ENCODE measurements around the gene MGAT3. TPM values are rescaled to one million over a fixed set of nuclear protein-coding genes. Genes with fewer than 3 reads are reported as not detected.

MGAT3 gene
- total RNA-seq, 1 donor = not detected

DNA sequence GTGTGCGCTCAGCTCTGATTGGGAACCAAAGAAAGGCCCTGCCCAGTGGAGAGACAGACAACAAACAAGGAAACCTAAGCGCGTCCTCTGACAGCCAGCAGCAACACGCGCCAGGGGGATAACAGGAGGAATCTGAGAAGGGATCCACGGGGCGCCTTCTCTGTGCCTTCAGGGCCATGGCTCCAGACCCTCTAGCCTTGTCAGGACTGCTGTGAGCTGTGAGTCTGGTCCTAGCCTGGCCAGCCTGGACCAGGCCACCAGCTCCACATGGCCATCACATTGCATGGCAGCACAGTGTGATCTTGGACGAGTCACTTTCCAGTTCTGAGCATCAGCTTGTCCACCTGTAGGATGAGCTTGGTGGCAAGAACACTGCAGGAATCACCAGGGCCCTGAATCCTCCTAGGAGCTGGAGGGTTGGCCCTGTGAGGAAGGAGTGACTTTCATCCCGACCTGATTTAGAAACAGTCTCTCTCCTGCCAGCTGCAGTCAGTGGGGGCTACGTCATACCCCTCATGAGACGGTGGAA lies 11.8 kb upstream of the MGAT3 start:
- Histone ChIP-seq H3K27me3 (ENCODE audit: insufficient read depth, low read length) (no peaks in the 10 kb centered on the region), H3K4me2 (ENCODE audit: insufficient read depth, low read length) (no peak overlapping the region), H3K79me2 (ENCODE audit: insufficient read depth, low read length) (no peaks in the 10 kb centered on the region), H3K4me1 (ENCODE audit: insufficient read depth, low read length) (no peaks in the 10 kb centered on the region), H4K20me1 (ENCODE audit: insufficient read depth, low read length) (no peaks in the 10 kb centered on the region), H3K27ac (ENCODE audit: low read depth, low read length) (no peak overlapping the region), H3K9me3 (ENCODE audit: low read depth, low read length) (no peaks in the 10 kb centered on the region), H2AFZ (ENCODE audit: low read length) (no peak overlapping the region), H3K4me3 (ENCODE audit: insufficient read depth, low read length) (no peak overlapping the region), H3K36me3 (ENCODE audit: insufficient read depth, low read length) (no peaks in the 10 kb centered on the region)
- DNase-seq (ENCODE audit: insufficient read length, low spot score, missing footprints) = peak; percentile 80
- TF ChIP-seq, protein P1, sequence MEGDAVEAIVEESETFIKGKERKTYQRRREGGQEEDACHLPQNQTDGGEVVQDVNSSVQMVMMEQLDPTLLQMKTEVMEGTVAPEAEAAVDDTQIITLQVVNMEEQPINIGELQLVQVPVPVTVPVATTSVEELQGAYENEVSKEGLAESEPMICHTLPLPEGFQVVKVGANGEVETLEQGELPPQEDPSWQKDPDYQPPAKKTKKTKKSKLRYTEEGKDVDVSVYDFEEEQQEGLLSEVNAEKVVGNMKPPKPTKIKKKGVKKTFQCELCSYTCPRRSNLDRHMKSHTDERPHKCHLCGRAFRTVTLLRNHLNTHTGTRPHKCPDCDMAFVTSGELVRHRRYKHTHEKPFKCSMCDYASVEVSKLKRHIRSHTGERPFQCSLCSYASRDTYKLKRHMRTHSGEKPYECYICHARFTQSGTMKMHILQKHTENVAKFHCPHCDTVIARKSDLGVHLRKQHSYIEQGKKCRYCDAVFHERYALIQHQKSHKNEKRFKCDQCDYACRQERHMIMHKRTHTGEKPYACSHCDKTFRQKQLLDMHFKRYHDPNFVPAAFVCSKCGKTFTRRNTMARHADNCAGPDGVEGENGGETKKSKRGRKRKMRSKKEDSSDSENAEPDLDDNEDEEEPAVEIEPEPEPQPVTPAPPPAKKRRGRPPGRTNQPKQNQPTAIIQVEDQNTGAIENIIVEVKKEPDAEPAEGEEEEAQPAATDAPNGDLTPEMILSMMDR (IDR thresholded peaks at IDR 0.05; ENCODE audit: extremely low read depth, low read depth, low read length) = no peak

DNA sequence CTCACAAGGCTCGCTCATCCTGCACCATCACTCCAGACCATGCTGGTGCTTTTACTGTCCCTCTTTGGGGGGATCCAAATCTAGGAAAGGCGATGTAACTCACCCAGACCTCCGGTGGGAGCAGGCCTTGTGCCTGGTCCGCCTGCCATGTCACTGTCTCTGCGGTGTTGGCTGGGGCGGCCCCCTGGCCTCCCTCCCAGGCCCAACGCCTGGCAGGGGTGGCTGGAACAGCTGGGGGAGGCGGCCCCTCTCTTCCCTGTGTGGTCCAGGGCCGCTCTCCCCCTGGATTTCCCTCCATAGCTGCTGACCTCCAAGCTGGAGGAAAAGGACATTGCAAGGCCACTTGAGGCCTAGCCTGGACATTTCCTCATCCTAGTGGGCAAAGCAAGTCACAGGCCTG lies 11.1 kb upstream of the MGAT3 start:
- Histone ChIP-seq H3K27ac (ENCODE audit: low read depth, low read length) (no peak overlapping the region), H3K9me3 (ENCODE audit: low read depth, low read length) (no peaks in the 10 kb centered on the region), H3K79me2 (ENCODE audit: insufficient read depth, low read length) (no peaks in the 10 kb centered on the region), H3K4me3 (ENCODE audit: insufficient read depth, low read length) (no peak overlapping the region), H2AFZ (ENCODE audit: low read length) (no peak overlapping the region), H4K20me1 (ENCODE audit: insufficient read depth, low read length) (no peaks in the 10 kb centered on the region), H3K4me2 (ENCODE audit: insufficient read depth, low read length) (no peak overlapping the region), H3K36me3 (ENCODE audit: insufficient read depth, low read length) (no peaks in the 10 kb centered on the region), H3K27me3 (ENCODE audit: insufficient read depth, low read length) (no peaks in the 10 kb centered on the region), H3K4me1 (ENCODE audit: insufficient read depth, low read length) (no peaks in the 10 kb centered on the region)
- no peak for DNase-seq (ENCODE audit: insufficient read length, low spot score, missing footprints)
- TF ChIP-seq, protein P1 (IDR thresholded peaks at IDR 0.05; ENCODE audit: extremely low read depth, low read depth, low read length) = no peak

DNA sequence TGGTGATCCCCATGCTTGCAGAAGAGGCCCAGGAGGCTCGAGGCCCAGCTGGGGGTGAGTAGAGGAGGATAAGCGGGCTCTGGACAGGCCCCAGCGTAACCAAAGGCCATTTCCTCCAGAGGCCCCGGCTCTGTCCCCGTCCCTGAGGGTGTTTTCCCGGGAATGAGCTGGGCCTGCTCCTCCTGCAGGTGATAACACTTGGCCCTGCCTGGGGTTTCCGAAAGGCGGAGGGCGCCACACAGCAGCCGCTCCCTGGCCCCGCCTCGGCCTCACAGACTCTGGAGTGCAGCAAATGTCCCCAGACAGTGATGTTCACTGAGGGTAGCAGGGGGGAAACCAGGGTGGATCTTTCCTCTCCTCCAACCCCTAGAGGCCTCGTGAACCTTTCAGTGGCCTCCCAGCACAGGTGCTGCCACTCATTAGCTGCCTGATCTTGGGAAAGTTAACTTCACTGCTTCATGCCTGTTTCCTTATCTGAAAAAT lies 10.5 kb upstream of the MGAT3 start:
- Histone ChIP-seq H3K4me2 (ENCODE audit: insufficient read depth, low read length) (no peak overlapping the region), H3K9me3 (ENCODE audit: low read depth, low read length) (no peaks in the 10 kb centered on the region), H3K79me2 (ENCODE audit: insufficient read depth, low read length) (no peaks in the 10 kb centered on the region), H2AFZ (ENCODE audit: low read length) (no peak overlapping the region), H3K4me3 (ENCODE audit: insufficient read depth, low read length) (no peak overlapping the region), H3K27me3 (ENCODE audit: insufficient read depth, low read length) (no peaks in the 10 kb centered on the region), H3K27ac (ENCODE audit: low read depth, low read length) (no peak overlapping the region), H3K4me1 (ENCODE audit: insufficient read depth, low read length) (no peaks in the 10 kb centered on the region), H4K20me1 (ENCODE audit: insufficient read depth, low read length) (no peaks in the 10 kb centered on the region), H3K36me3 (ENCODE audit: insufficient read depth, low read length) (no peaks in the 10 kb centered on the region)
- TF ChIP-seq, protein P1 (IDR thresholded peaks at IDR 0.05; ENCODE audit: extremely low read depth, low read depth, low read length) = no peak
- DNase-seq (ENCODE audit: insufficient read length, low spot score, missing footprints) = no peak

DNA sequence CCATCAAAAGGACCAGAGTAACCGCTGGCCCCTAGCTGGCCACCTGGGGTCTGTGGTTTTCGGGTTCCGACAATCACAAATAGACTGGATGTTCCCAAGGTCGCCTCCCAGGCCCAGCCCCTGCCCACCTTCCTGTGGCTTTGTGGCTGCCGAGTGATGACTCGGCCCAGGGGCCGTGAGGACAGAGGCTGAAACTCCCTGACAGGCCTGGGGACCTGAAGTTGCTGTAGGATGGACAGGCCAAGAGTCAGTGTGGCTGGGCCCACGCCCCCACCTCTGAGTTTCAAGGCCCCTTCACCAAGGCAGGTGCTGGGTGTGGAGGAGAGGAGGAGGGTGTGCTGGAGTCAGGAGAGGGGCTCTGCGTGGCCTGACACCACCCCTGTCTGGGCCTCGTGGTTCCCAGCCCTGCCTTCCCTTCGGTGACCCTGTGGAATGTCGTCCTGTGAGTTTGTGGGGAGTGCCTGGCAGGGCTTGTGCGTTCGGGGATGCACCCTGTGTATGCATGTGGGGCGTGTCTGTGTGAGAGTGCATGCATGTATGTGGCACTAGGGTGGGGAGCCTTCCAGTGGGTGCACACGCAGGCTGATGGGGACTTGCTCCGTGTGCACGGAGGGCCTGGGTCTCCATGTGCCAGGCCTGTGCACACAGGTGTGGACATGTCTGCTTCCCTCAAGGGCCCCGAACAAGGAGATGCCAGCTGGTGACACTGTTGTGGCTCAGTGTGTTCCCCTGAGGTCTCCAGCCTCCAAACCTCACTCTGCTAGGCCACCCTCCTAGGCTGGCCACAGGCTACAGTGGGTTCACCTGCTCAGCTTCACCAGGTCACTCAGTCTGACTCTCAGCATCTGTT lies 8.4 kb upstream of the MGAT3 start:
- H3K79me2 ChIP-seq (ENCODE audit: insufficient read depth, low read length) = no peaks in the 10 kb centered on the region
- TF ChIP-seq, protein P1 (IDR thresholded peaks at IDR 0.05; ENCODE audit: extremely low read depth, low read depth, low read length) = no peak
- H3K36me3 ChIP-seq (ENCODE audit: insufficient read depth, low read length) = no peaks in the 10 kb centered on the region
- no peak overlapping the region for H3K27ac ChIP-seq (ENCODE audit: low read depth, low read length)
- no peak overlapping the region for H3K4me2 ChIP-seq (ENCODE audit: insufficient read depth, low read length)
- no peaks in the 10 kb centered on the region for H4K20me1 ChIP-seq (ENCODE audit: insufficient read depth, low read length)
- H3K9me3 ChIP-seq (ENCODE audit: low read depth, low read length) = no peaks in the 10 kb centered on the region
- H3K27me3 ChIP-seq (ENCODE audit: insufficient read depth, low read length) = no peaks in the 10 kb centered on the region
- no peak overlapping the region for H3K4me3 ChIP-seq (ENCODE audit: insufficient read depth, low read length)
- DNase-seq (ENCODE audit: insufficient read length, low spot score, missing footprints) = no peak
- H2AFZ ChIP-seq (ENCODE audit: low read length) = no peak overlapping the region
- H3K4me1 ChIP-seq (ENCODE audit: insufficient read depth, low read length) = no peaks in the 10 kb centered on the region

All from osteoblast (primary cell).